Inflammatory macrophage treated with lipopolysaccharide for 4 hours (primary cell): Measurements from ENCODE around the gene TP53I3.
A peak's percentile ranks its signal among the peaks of the same experiment; 100 is the strongest.
"Not testable (repeated sequence)": the region's sequence is repeated elsewhere in the genome, so short reads cannot be mapped to it uniquely, and the experiment has no call there.

Source experiments
- DNase-seq: peaks from one replicate; pipeline ENCODE4 v3.0.0-alpha.2; 2020

TP53I3 gene

GRCh38 chr2:24051833-24052232 lies 32.8 kb downstream of the TP53I3 start:
- no peak for DNase-seq

DNA sequence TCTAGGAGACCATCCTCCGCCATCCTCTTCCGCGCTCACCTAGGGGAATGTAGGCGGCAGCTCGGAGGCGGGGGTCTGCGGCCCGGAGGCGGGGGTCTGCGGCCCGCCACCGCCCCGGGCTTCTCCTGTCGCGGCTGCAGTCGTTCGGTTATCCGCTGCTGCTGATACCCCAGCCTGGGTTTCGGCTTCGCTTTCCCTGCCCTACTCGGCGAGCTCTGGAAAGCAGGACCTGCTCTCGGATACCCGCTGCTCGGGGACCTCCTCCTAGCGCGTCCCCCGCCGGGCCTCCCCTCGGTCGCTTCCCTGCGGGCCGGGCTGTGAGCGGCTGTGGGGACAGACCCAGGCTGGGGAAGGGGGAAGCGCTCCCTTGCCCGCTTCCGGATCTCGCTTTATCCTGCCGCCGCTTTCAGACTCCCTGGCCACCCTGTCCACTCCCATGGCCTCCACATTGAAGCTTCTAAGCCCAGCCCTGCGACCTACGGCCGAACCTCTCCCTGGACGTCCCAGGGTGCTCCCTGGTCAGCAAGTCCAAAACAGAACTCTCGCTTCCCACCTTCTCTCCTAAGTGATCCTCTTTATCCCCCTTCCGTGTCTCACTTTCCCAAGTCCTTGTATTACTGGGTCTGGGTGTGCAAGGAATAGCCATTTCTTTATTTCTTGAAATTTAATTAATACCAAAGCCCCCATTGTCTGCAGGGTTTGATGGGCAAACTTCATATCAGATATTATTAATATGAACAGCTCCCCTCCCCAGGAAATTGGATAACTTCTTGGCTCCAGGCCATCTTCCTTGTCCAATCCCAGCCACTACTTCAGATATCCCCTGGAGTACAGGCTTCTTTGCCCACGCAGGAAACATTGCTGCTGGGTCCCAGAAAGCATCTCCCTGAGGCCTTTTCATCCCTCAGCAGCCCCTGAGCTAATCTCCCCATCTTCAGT lies 34.3 kb downstream of the TP53I3 start:
- DNase-seq, result peak; percentile 32

DNA sequence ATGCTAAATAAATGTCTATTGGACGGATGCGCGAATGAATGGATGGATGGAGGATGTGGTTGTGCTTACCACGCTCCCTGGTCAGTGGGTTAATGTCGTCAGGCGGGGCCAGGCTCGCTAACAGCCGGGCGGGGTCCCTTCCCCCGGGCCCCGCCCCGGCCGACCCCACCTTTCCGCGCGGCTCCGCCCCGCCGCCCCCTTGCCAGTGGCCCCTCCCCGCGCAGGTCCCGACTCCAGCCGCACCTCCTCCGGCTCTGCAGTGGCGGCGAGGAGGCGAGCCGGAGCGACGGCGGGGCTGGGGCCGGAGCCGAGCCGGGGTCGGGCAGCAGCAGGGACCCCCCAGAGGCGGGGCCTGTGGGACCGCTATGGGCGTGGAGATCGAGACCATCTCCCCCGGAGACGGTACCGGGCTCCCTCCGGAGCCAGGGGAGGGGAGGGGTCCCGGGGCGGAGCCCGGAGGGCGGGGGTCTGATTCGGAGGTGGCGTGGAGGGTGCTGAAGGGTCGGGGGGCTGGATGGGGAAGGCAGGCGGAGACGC lies 35.1 kb downstream of the TP53I3 start, which contains the start of gene FKBP1B:
Gene FKBP1B (plus strand): TSS at position 257 of the 537 bp plus-strand sequence. CDS start 109 bp downstream, at position 366.
- peak; percentile 32 for DNase-seq

GRCh38 chr2:24048769-24049484 lies 35.7 kb downstream of the TP53I3 start:
- DNase-seq, result no peak

DNA sequence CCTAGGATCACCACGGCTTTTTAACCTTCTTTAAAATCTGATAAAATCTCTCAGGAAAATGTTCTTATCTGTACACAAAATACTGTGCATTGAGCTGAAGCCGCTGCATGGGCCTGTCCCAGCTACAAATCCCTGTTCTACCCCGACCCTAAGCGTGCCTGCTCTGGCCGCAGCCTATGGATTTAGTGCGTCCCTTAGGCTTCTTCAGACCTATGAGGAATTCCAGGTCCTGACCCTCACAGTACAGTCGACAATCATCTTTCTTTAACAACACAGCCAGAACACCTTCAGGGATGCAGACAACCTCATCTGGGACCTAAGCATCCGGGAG lies 37.0 kb downstream of the TP53I3 start:
- DNase-seq, result no peak

DNA sequence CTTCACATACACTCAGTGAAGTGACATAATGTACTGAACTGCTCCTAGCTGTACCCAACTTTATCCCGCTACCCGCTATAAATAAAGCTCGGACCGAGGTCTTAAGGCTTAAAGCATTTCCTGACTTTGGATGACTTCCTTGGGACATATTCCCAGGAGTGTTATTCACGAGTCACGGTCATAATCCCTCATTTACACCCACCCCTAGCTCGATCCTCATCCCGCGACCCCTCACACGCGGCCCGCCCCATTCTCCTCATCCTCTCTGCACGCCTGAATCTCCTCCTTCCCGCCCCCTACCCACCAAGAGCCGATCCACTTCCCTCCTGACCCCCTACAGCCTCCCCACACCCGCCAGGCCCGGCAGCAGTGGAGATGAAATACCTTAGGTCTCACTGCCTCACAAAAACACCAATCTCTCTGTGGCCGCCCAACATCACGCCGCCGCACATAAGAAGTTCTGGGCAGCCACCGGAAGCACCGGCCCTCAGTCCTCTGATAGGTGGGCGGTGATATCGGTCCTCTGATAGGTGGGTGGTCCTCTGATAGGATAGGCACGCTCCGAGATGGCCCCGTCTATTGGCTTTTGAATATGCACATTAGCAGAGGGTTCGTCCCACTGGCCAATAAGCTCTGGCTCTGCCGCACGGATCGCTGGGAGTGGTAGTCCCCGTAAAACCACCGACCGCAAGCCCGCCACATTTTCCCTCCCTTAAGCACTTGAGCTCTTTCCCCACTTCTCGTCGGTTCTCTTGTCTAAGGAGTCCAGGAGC lies 37.5 kb downstream of the TP53I3 start, which contains the start of gene WDCP:
Gene WDCP (minus strand): TSS at position 462 of the 773 bp plus-strand sequence. CDS start 7,897 bp downstream, outside the sequence.
- DNase-seq, result peak; percentile 99

GRCh38 chr2:24046599-24046929 lies 38.1 kb downstream of the TP53I3 start:
- DNase-seq, result no peak

DNA sequence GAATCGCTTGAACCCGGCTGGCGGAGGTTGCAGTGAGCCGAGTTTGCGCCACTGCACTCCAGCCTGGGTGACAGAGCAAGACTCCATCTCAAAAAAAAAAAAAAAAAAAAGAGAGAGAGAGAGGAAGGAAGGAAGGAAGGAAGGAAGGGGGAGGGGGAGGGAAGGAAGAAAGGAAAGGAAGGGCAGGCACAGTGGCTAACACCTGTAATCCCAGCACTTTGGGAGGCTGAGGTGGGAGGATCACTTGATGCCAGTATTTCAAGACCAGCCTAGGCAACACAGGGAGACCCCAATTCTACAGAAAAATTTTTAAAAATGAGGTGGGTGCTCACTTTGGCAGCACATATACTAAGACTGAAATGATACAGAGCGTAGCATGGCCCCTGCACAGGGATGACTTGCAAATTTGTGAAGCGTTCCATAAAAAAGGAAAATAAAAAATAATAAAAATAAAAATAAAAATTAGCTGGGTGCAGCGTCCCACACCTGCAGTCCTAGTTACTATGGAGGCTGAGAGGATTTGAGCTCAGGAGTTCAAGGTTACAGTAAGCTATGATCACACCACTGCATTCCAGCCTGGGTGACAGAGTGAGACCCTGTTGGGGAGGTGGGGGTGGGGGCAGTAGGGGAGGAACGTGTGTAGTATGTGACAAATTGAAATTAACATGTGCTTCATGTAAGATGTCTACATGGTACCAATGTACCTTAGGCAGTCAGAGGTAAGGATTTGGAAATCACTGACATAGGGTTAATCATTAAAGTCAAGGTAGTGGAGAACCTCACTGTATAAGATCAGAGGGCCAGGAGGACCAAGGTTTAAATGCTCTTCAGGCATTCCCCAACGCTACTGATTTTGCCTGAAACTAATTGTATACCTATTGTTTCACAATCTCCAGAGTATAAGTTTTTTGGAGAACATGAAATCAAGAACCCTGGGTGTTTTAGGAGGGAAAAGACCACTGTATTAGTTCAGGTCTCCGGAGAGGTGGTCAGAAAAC lies 38.8 kb downstream of the TP53I3 start:
- no peak for DNase-seq

- DNase-seq, result not testable (repeated sequence)
Measured at GRCh38 chr2:24043133-24043532, 41.5 kb downstream of the TP53I3 start.

DNA sequence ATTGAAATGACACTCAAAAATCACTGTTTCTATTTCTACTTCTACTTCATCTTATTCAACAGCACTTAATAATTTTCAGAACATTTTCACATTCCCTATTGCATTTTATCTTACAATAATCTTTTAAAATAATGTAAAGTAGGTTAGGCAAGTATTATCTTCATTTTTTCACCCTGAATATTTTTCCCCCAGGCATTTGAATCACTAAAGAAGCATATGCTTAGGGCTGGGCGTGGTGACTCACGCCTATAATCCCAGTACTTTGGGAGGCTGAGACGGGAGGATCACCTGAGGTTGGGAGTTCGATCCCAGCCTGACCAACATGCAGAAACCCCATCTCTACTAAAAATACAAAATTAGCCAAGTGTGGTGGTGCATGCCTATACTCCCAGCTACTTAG lies 44.1 kb downstream of the TP53I3 start:
- DNase-seq, result no peak

GRCh38 chr2:24038786-24039499 lies 45.7 kb downstream of the TP53I3 start:
- no peak for DNase-seq
